Measurements from ENCODE around the gene RHBDF2.
"Not testable (repeated sequence)": the region's sequence is repeated elsewhere in the genome, so short reads cannot be mapped to it uniquely, and the experiment has no call there.

DNA sequence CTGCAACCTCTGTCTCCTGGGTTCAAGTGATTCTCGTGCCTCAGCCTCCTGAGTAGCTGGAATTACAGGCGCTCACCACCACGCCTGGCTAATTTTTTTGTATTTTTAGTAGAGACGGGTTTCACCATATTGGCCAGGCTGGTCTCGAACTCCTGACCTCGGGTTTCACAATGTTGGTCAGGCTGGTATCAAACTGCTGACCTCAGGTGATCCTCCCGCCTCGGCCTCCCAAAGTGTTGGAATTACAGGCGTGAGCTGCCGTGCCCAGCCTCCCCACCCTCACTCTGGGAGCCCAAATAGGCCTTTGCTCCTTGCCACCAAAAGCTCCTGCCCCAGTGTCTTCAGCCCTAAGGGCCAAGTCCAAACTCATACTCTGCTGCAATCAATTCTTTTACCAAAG lies 20.5 kb upstream of the RHBDF2 start:
- TF ChIP-seq, protein P1, sequence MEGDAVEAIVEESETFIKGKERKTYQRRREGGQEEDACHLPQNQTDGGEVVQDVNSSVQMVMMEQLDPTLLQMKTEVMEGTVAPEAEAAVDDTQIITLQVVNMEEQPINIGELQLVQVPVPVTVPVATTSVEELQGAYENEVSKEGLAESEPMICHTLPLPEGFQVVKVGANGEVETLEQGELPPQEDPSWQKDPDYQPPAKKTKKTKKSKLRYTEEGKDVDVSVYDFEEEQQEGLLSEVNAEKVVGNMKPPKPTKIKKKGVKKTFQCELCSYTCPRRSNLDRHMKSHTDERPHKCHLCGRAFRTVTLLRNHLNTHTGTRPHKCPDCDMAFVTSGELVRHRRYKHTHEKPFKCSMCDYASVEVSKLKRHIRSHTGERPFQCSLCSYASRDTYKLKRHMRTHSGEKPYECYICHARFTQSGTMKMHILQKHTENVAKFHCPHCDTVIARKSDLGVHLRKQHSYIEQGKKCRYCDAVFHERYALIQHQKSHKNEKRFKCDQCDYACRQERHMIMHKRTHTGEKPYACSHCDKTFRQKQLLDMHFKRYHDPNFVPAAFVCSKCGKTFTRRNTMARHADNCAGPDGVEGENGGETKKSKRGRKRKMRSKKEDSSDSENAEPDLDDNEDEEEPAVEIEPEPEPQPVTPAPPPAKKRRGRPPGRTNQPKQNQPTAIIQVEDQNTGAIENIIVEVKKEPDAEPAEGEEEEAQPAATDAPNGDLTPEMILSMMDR (conservative IDR thresholded peaks at IDR 0.05), result not testable (repeated sequence)
- not testable (repeated sequence) for TF ChIP-seq EZH2 (IDR thresholded peaks at IDR 0.05; ENCODE audit: low read depth)

Measured in PC-9 (cell line).